HepG2 (cell line): Measurements from ENCODE around the gene TRIM8. TPM values are rescaled to one million over a fixed set of nuclear protein-coding genes. Genes with fewer than 3 reads are reported as not detected.

ENCODE experiments used
- ATF1 ChIP-seq: IDR thresholded peaks from 2 replicates; pipeline ENCODE4 v1.6.1; 2016; ENCODE audit warnings: mild to moderate bottlenecking, control low read depth
- CBFB ChIP-seq: sonication (generic); formaldehyde crosslinking; IDR thresholded peaks from 2 replicates; pipeline ENCODE4 v1.4.0; 2020; ENCODE audit warnings: missing genetic modification reagents
- EED ChIP-seq: sonication (generic); formaldehyde crosslinking; IDR thresholded peaks from 2 replicates; pipeline ENCODE4 v1.5.0; 2020; ENCODE audit warnings: mild to moderate bottlenecking, missing genetic modification reagents
- HHEX ChIP-seq: IDR thresholded peaks from 2 replicates; pipeline ENCODE4 v1.6.1; 2016; ENCODE audit warnings: control low read depth
- JDP2 ChIP-seq: sonication (generic); formaldehyde crosslinking; IDR thresholded peaks from 2 replicates; pipeline ENCODE4 v1.8.1; 2022; ENCODE audit warnings: missing genetic modification reagents, borderline replicate concordance
- JUND ChIP-seq: sonication (generic); formaldehyde crosslinking; IDR thresholded peaks from 2 replicates; pipeline ENCODE4 v1.8.0; 2022; ENCODE audit warnings: mild to moderate bottlenecking, missing genetic modification reagents
- RARG ChIP-seq: sonication (generic); formaldehyde crosslinking; IDR thresholded peaks from 2 replicates; pipeline ENCODE4 v1.4.0; 2020; ENCODE audit warnings: low read depth, mild to moderate bottlenecking, missing genetic modification reagents
- RNF2 ChIP-seq: fragments of 450-650 bp; conservative IDR thresholded peaks from 2 replicates; pipeline ENCODE4 v1.6.1; 2016; ENCODE audit warnings: low read depth
- SP1 ChIP-seq, 2 experiments: fragments of 450-650 bp in 1 of 2; sonication (generic) in 1 of 2; formaldehyde crosslinking in 1 of 2; IDR thresholded peaks; 2 replicates each; pipeline versions ENCODE4 v1.4.0 to v1.6.1; 2016 to 2020; ENCODE audit warnings: missing genetic modification reagents in 1 of 2
- SP4 ChIP-seq: sonication (generic); formaldehyde crosslinking; IDR thresholded peaks from 2 replicates; pipeline ENCODE4 v1.8.1; 2023; ENCODE audit warnings: mild to moderate bottlenecking, missing genetic modification reagents
- TFAP4 ChIP-seq: sonication (generic); IDR thresholded peaks from 2 replicates; pipeline ENCODE4 v1.6.1; 2016; ENCODE audit warnings: low read depth, borderline replicate concordance
- USF2 ChIP-seq, 2 experiments: sonication (generic) in 1 of 2; formaldehyde crosslinking in 1 of 2; IDR thresholded peaks; 2 replicates each; pipeline versions ENCODE4 v1.5.1 to v1.6.1; 2011 to 2020; ENCODE audit warnings: borderline replicate concordance in 1 of 2, low read depth in 1 of 2, low read length in 1 of 2, mild to moderate bottlenecking in 1 of 2, missing genetic modification reagents in 1 of 2, moderate library complexity in 1 of 2
- XBP1 ChIP-seq: sonication (generic); formaldehyde crosslinking; IDR thresholded peaks from 2 replicates; pipeline ENCODE4 v1.5.0; 2020; ENCODE audit warnings: missing genetic modification reagents
- ZFAT ChIP-seq: sonication (generic); formaldehyde crosslinking; conservative IDR thresholded peaks from 2 replicates; pipeline ENCODE4 v1.8.1; 2023; ENCODE audit warnings: missing genetic modification reagents, inconsistent platforms
- ZFP82 ChIP-seq: sonication (generic); formaldehyde crosslinking; IDR thresholded peaks from 2 replicates; pipeline ENCODE4 v1.5.1; 2020; ENCODE audit warnings: mild to moderate bottlenecking, missing genetic modification reagents, borderline replicate concordance
- ZMYM4 ChIP-seq: sonication (generic); formaldehyde crosslinking; IDR thresholded peaks from 2 replicates; pipeline ENCODE4 v1.8.1; 2023; ENCODE audit warnings: mild to moderate bottlenecking, missing genetic modification reagents
- ZNF256 ChIP-seq: sonication (generic); formaldehyde crosslinking; conservative IDR thresholded peaks from 2 replicates; pipeline ENCODE4 v1.4.0; 2020; ENCODE audit warnings: missing genetic modification reagents
- ZNF275 ChIP-seq: sonication (generic); formaldehyde crosslinking; IDR thresholded peaks from 2 replicates; pipeline ENCODE4 v1.8.0; 2022; ENCODE audit warnings: missing genetic modification reagents, mild to moderate bottlenecking, inconsistent platforms, borderline replicate concordance
- ZNF547 ChIP-seq: sonication (generic); formaldehyde crosslinking; IDR thresholded peaks from 2 replicates; pipeline ENCODE4 v1.5.1; 2020; ENCODE audit warnings: mild to moderate bottlenecking, missing genetic modification reagents
- ZNF577 ChIP-seq: sonication (generic); formaldehyde crosslinking; IDR thresholded peaks from 2 replicates; pipeline ENCODE4 v1.4.0; 2020; ENCODE audit warnings: mild to moderate bottlenecking, low read depth, missing genetic modification reagents, borderline replicate concordance
- ZNF589 ChIP-seq: sonication (generic); formaldehyde crosslinking; conservative IDR thresholded peaks from 2 replicates; pipeline ENCODE4 v1.8.0; 2022; ENCODE audit warnings: mild to moderate bottlenecking, moderate library complexity, missing genetic modification reagents
- ZNF784 ChIP-seq: sonication (generic); formaldehyde crosslinking; IDR thresholded peaks from 2 replicates; pipeline ENCODE4 v1.5.1; 2020; ENCODE audit warnings: missing genetic modification reagents, mild to moderate bottlenecking, borderline replicate concordance
- ZSCAN30 ChIP-seq: sonication (generic); formaldehyde crosslinking; IDR thresholded peaks from 2 replicates; pipeline ENCODE4 v1.5.0; 2020; ENCODE audit warnings: mild to moderate bottlenecking, missing genetic modification reagents
- polyA plus RNA-seq, 8 experiments: library from polyadenylated mRNA; depleted of rRNA in 3 of 8; stranded (reverse) in 7 of 8; unstranded in 1 of 8; fragments of >200 nt; fragmentation: Illumina TruSeq in 4 of 8; extraction: Trizol in 4 of 8; gene quantifications; 2 replicates each; pipeline versions ENCODE4 v1.2.1 to v1.2.3, GENCODE V29; 2011 to 2016; ENCODE audit warnings: low read depth in 4 of 8, missing spikeins in 1 of 8, mixed read lengths in 1 of 8; ENCODE audit not compliant: insufficient read depth in 1 of 8
- total RNA-seq, 5 experiments: library from RNA; depleted of rRNA; stranded (reverse); fragments of >200 nt; fragmentation: Illumina TruSeq; extraction: Trizol; gene quantifications; 2 replicates each; pipeline ENCODE4 v1.2.3, GENCODE V29; 2016; ENCODE audit warnings: low read depth in 1 of 5

TRIM8 gene
- total and polyA plus RNA-seq, 2 of the 13 experiments (the other 11 are each of a cell fraction or from before 2014, with no cell fraction given) = 38.9 to 66.5 TPM

- TF ChIP-seq ZMYM4 (CRISPR knock-in tag) = peak; percentile 72
- no peak; the same call in 1 of the 2 replicates for TF ChIP-seq HHEX (CRISPR knock-in tag)
- TF ChIP-seq ATF1 (CRISPR knock-in tag) = no peak
- peak; percentile 37; the same call in 1 of the 2 replicates for TF ChIP-seq EED (CRISPR knock-in tag)
- no peak for TF ChIP-seq SP1 (IDR thresholded peaks at IDR 0.05)
- TF ChIP-seq SP1 (CRISPR knock-in tag; IDR thresholded peaks at IDR 0.05) = no peak; the same call in 1 of the 2 replicates
- TF ChIP-seq USF2 (IDR thresholded peaks at IDR 0.05; ENCODE audit: low read depth, low read length) = no peak
- no peak for TF ChIP-seq USF2 (CRISPR knock-in tag; IDR thresholded peaks at IDR 0.05; ENCODE audit: borderline replicate concordance)
- no peak for TF ChIP-seq ZSCAN30 (CRISPR knock-in tag)
- TF ChIP-seq JDP2 (CRISPR knock-in tag) = no peak
- no peak for TF ChIP-seq TFAP4
- TF ChIP-seq ZNF275 (CRISPR knock-in tag) = peak; percentile 23; the same call in 1 of the 2 replicates
- 0 out of 2 replicates have a peak, but pooled peaks have one; percentile 60 for TF ChIP-seq ZNF589 (CRISPR knock-in tag)
- TF ChIP-seq ZFAT (CRISPR knock-in tag) = 0 out of 2 replicates have a peak, but pooled peaks have one; percentile 39
- TF ChIP-seq ZNF577 (CRISPR knock-in tag) = 0 out of 2 replicates have a peak, but pooled peaks have one; percentile 50
- TF ChIP-seq RNF2 = peak; percentile 97
- peak; percentile 81 for TF ChIP-seq CBFB (CRISPR knock-in tag)
- TF ChIP-seq JUND = 0 out of 2 replicates have a peak, but pooled peaks have one; percentile 28
- TF ChIP-seq ZNF256 (CRISPR knock-in tag) = 0 out of 2 replicates have a peak, but pooled peaks have one; percentile 20
- peak; percentile 92; the same call in 1 of the 2 replicates for TF ChIP-seq ZNF547 (CRISPR knock-in tag)
- peak; percentile 51; the same call in 1 of the 2 replicates for TF ChIP-seq XBP1 (CRISPR knock-in tag)
- TF ChIP-seq SP4 (CRISPR knock-in tag) = no peak; the same call in 1 of the 2 replicates
- peak; percentile 88; the same call in 1 of the 2 replicates for TF ChIP-seq RARG (CRISPR knock-in tag)
- TF ChIP-seq ZNF784 (CRISPR knock-in tag) = peak; percentile 23; the same call in 1 of the 2 replicates
- TF ChIP-seq ZFP82 = peak; percentile 27; the same call in 1 of the 2 replicates
Observed at GRCh38 chr10:102644646-102645387, 538 bp downstream of the TRIM8 start (continued).
